SU-DHL-6 (cell line): ENCODE data around the gene MYH15.

Source experiments
- H2AFZ ChIP-seq: fragments of 200-600 bp; sonication (generic); 2 replicates; pipeline ENCODE4 v1.6.1; 2014; ENCODE audit warnings: low read depth, mild to moderate bottlenecking, moderate library complexity, mixed read lengths, antibody characterized with exemption, low read length; ENCODE audit not compliant: severe bottlenecking
- H3F3A ChIP-seq: fragments of 200-600 bp; shearing (Covaris generic); 2 replicates; pipeline ENCODE4 v1.6.0; 2016; ENCODE audit warnings: antibody characterized with exemption, mild to moderate bottlenecking; ENCODE audit not compliant: insufficient read depth
- H3K27ac ChIP-seq: fragments of 200-600 bp; sonication (generic); 2 replicates; pipeline ENCODE4 v1.5.1; 2016; ENCODE audit warnings: low read depth, mild to moderate bottlenecking, low read length, moderate library complexity, mixed read lengths
- H3K27me3 ChIP-seq: fragments of 200-600 bp; sonication (generic), shearing (Covaris generic); 2 replicates; pipeline ENCODE4 v1.6.0; 2014; ENCODE audit warnings: mild to moderate bottlenecking, low read length
- H3K36me3 ChIP-seq: fragments of 200-600 bp; sonication (generic); 2 replicates; pipeline ENCODE4 v1.6.1; 2014; ENCODE audit warnings: mild to moderate bottlenecking, low read length, mixed read lengths
- H3K4me2 ChIP-seq: fragments of 300-600, 200-600 bp; shearing (Covaris generic), sonication (generic); 2 replicates; pipeline ENCODE4 v1.6.0; 2014; ENCODE audit warnings: low read length, low read depth, mild to moderate bottlenecking; ENCODE audit not compliant: poor library complexity, severe bottlenecking
- H3K4me3 ChIP-seq: fragments of 200-600 bp; sonication (generic); 2 replicates; pipeline ENCODE4 v1.5.1; 2014; ENCODE audit warnings: antibody characterized with exemption, low read length, mild to moderate bottlenecking, mixed read lengths; ENCODE audit not compliant: insufficient read depth, poor library complexity, severe bottlenecking
- H3K79me2 ChIP-seq: fragments of 200-600 bp; sonication (generic); 2 replicates; pipeline ENCODE4 v1.6.1; 2014; ENCODE audit warnings: mild to moderate bottlenecking, low read length, moderate library complexity; ENCODE audit not compliant: insufficient read depth
- H3K9ac ChIP-seq: fragments of 200-600 bp; sonication (generic); 2 replicates; pipeline ENCODE4 v1.7.0; 2014; ENCODE audit warnings: mild to moderate bottlenecking, low read length
- H3K9me2 ChIP-seq: fragments of 200-600 bp; sonication (generic); replicated peaks from 2 replicates; pipeline ENCODE4 v1.6.1; 2014; ENCODE audit warnings: low read length; ENCODE audit not compliant: insufficient read depth
- H3K9me3 ChIP-seq: fragments of 200-600 bp; sonication (generic); 2 replicates; pipeline ENCODE4 v1.6.1; 2014; ENCODE audit warnings: low read length, mixed read lengths; ENCODE audit not compliant: insufficient read depth
- H4K20me1 ChIP-seq: fragments of 200-600 bp; sonication (generic); 2 replicates; pipeline ENCODE4 v1.6.1; 2014; ENCODE audit warnings: low read depth, mild to moderate bottlenecking, antibody characterized with exemption, low read length, moderate library complexity, mixed read lengths
- EZH2phosphoT487 ChIP-seq: fragments of 200-600 bp; sonication (generic), shearing (Covaris generic); conservative IDR thresholded peaks from 2 replicates; pipeline ENCODE4 v1.6.1; 2018; ENCODE audit warnings: mild to moderate bottlenecking, antibody characterized with exemption, low read length, moderate library complexity, mixed read lengths
- TF ChIP-seq, protein P1 (sequence below): fragments of 200-600 bp; sonication (generic); IDR thresholded peaks from one replicate; pipeline ENCODE4 v1.5.1; 2017; ENCODE audit warnings: antibody characterized with exemption, mild to moderate bottlenecking, low read length, moderate library complexity; ENCODE audit not compliant: insufficient read depth, poor library complexity, severe bottlenecking

The MYH15 gene

DNA sequence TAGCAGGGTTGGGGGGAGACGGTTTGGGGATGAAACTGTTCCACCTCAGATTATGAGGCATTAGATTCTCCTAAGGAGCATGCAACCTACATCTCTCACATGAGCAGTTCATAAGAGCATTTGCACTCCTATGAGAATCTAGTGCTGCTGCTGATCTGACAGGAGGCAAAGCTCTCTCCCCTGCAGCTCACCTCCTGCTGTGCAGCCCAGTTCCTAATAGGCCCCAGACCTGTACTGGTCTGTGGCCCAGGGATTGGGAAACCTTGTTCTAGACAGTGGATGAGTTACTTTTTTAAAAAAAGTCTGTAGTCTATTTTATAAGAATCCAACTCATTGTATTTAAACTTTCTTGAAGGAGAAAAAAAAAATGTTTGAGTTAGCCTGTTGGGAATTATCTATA, 114.1 kb downstream of the MYH15 start:
- no peak overlapping the region for H3K4me2 ChIP-seq
- no peaks in the 10 kb centered on the region for H3K27me3 ChIP-seq
- no peaks in the 10 kb centered on the region for H3K9me3 ChIP-seq

DNA sequence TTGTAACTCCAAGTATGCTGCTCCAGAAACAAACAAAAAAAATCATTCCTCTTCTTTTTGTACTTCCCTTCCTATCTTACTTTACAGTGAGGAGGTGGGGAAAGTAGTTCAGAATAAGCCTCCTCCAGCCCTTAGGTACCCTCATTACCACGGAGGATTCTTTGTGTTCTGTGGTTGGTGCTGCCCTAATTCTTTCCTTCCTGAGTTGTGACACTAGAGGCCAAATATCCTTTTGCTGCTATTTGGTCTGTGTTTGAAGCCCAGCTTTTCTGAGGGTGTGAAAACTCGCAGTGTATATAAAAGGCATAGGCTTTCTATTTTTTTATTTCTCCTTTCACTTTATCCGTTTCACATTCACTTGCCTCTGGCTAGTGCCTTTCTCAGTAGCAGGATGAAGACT, 115.8 kb downstream of the MYH15 start:
- Histone ChIP-seq H3K4me2 (no peak overlapping the region), H3F3A (no peaks in the 10 kb centered on the region), H3K9ac (no peak overlapping the region), H3K9me3 (no peaks in the 10 kb centered on the region), H2AFZ (no peak overlapping the region), H4K20me1 (no peaks in the 10 kb centered on the region), H3K79me2 (no peaks in the 10 kb centered on the region), H3K27me3 (no peaks in the 10 kb centered on the region), H3K27ac (no peak overlapping the region), H3K9me2 (no peaks in the 10 kb centered on the region), H3K4me3 (no peak overlapping the region), H3K36me3 (no peaks in the 10 kb centered on the region)
- TF ChIP-seq, protein P1, sequence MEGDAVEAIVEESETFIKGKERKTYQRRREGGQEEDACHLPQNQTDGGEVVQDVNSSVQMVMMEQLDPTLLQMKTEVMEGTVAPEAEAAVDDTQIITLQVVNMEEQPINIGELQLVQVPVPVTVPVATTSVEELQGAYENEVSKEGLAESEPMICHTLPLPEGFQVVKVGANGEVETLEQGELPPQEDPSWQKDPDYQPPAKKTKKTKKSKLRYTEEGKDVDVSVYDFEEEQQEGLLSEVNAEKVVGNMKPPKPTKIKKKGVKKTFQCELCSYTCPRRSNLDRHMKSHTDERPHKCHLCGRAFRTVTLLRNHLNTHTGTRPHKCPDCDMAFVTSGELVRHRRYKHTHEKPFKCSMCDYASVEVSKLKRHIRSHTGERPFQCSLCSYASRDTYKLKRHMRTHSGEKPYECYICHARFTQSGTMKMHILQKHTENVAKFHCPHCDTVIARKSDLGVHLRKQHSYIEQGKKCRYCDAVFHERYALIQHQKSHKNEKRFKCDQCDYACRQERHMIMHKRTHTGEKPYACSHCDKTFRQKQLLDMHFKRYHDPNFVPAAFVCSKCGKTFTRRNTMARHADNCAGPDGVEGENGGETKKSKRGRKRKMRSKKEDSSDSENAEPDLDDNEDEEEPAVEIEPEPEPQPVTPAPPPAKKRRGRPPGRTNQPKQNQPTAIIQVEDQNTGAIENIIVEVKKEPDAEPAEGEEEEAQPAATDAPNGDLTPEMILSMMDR, result no peak
- TF ChIP-seq EZH2phosphoT487, result no peak

More for the DNA sequence above, 114.1 kb downstream of the MYH15 start:
- H3K79me2 ChIP-seq, result no peaks in the 10 kb centered on the region
- H3K4me3 ChIP-seq, result no peak overlapping the region
- H3F3A ChIP-seq, result no peaks in the 10 kb centered on the region
- no peak overlapping the region for H2AFZ ChIP-seq
- no peak overlapping the region for H3K9ac ChIP-seq
- H4K20me1 ChIP-seq, result no peaks in the 10 kb centered on the region
- H3K36me3 ChIP-seq, result no peaks in the 10 kb centered on the region
- no peak overlapping the region for H3K27ac ChIP-seq
- TF ChIP-seq EZH2phosphoT487, result no peak
- TF ChIP-seq, protein P1, result no peak
- no peaks in the 10 kb centered on the region for H3K9me2 ChIP-seq

DNA sequence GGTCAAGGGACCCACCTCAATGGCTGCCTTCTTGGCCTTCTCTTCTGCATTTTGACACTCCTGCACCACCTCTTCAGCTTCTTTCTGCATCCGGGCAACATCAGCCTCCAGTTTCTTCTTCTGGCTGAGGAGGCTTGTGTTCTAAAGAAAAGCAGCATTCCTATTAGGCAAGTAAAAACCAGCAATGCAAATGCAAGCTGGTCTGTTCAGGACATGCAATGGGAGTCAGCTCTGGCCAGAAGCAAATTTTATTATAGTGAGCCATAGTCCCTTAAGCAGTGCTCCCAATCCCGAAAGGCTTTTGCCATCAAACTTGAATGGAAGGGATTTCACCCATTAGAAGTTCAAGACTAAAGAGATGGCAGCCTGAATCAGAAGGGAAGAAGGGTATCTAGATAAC, 116.4 kb downstream of the MYH15 start:
- no peaks in the 10 kb centered on the region for H3F3A ChIP-seq
- no peak overlapping the region for H3K4me3 ChIP-seq
- no peak overlapping the region for H2AFZ ChIP-seq
- H3K27ac ChIP-seq, result no peak overlapping the region
- no peaks in the 10 kb centered on the region for H3K36me3 ChIP-seq
- H3K9ac ChIP-seq, result no peak overlapping the region
- H3K27me3 ChIP-seq, result no peaks in the 10 kb centered on the region
- no peaks in the 10 kb centered on the region for H3K9me2 ChIP-seq
- H4K20me1 ChIP-seq, result no peaks in the 10 kb centered on the region
- H3K4me2 ChIP-seq, result no peak overlapping the region
- no peaks in the 10 kb centered on the region for H3K9me3 ChIP-seq
- no peaks in the 10 kb centered on the region for H3K79me2 ChIP-seq
- TF ChIP-seq, protein P1, result no peak
- TF ChIP-seq EZH2phosphoT487, result no peak
